CD4-positive, alpha-beta memory T cell (primary cell): ENCODE measurements around the gene B3GAT2. TPM values are rescaled to one million over a fixed set of nuclear protein-coding genes. Genes with fewer than 3 reads are reported as not detected.

ENCODE experiments used
- CTCF ChIA-PET: fragments of 350-600 bp; sonication (Branson Sonifier 250); formaldehyde crosslinking; loops from one replicate; lab custom pipeline; 2021; ENCODE audit warnings: inconsistent platforms; ENCODE audit not compliant: partially characterized antibody; lab: Charles Lee
- POLR2A ChIA-PET: fragments of 350-600 bp; sonication (Branson Sonifier 250); formaldehyde crosslinking; loops from one replicate; lab custom pipeline; 2021; ENCODE audit not compliant: partially characterized antibody; lab: Charles Lee
- DNase-seq, 5 donors: peaks; one replicate each; pipeline versions ENCODE4 v3.0.0 to v3.0.0-alpha.2; 2020 to 2022; ENCODE audit warnings: mixed read lengths in 1 of 5
- H3K27ac ChIP-seq: one replicate; pipeline ENCODE4 v1.7.0; 2013; ENCODE audit warnings: low read depth, low read length
- H3K27me3 ChIP-seq: 2 replicates; pipeline ENCODE4 v1.7.0; 2013; ENCODE audit warnings: mild to moderate bottlenecking, low read length, moderate library complexity; ENCODE audit not compliant: insufficient read depth
- H3K36me3 ChIP-seq: 2 replicates; pipeline ENCODE4 v1.7.0; 2013; ENCODE audit warnings: mild to moderate bottlenecking, low read length, moderate library complexity; ENCODE audit not compliant: insufficient read depth
- H3K4me1 ChIP-seq: 2 replicates; pipeline ENCODE4 v1.7.0; 2013; ENCODE audit warnings: mild to moderate bottlenecking, low read length, moderate library complexity; ENCODE audit not compliant: insufficient read depth
- H3K4me3 ChIP-seq, 2 donors: one replicate each; pipeline ENCODE4 v1.7.0; 2013; ENCODE audit warnings: low read length in 2 of 2, mild to moderate bottlenecking in 1 of 2
- H3K9me3 ChIP-seq, 2 donors: one replicate each; pipeline ENCODE4 v1.7.0; 2013; ENCODE audit warnings: low read length in 2 of 2, control low read depth in 1 of 2; ENCODE audit not compliant: control insufficient read depth in 1 of 2
- H3K27ac Mint-ChIP-seq, 7 donors: one replicate each; pipeline ENCODE4 v1.8.0; 2020 to 2021; ENCODE audit warnings: mixed read lengths in 7 of 7, mild to moderate bottlenecking in 6 of 7, inconsistent platforms in 3 of 7, moderate library complexity in 3 of 7
- H3K27me3 Mint-ChIP-seq, 2 donors: one replicate each; pipeline ENCODE4 v1.8.0; 2020 to 2021; ENCODE audit warnings: mixed read lengths in 2 of 2
- H3K36me3 Mint-ChIP-seq, 2 donors: one replicate each; pipeline ENCODE4 v1.8.0; 2020 to 2021; ENCODE audit warnings: mixed read lengths in 2 of 2, inconsistent platforms in 1 of 2, mild to moderate bottlenecking in 1 of 2
- H3K4me1 Mint-ChIP-seq, 4 donors: one replicate each; pipeline ENCODE4 v1.8.0; 2020 to 2021; ENCODE audit warnings: mixed read lengths in 4 of 4, mild to moderate bottlenecking in 1 of 4
- H3K4me3 Mint-ChIP-seq, 8 donors: one replicate each; pipeline ENCODE4 v1.8.0; 2020 to 2021; ENCODE audit warnings: mixed read lengths in 8 of 8, mild to moderate bottlenecking in 7 of 8, moderate library complexity in 6 of 8, inconsistent platforms in 3 of 8
- H3K9me3 Mint-ChIP-seq, 8 donors: one replicate each; pipeline ENCODE4 v1.8.0; 2020 to 2021; ENCODE audit warnings: mixed read lengths in 8 of 8, mild to moderate bottlenecking in 5 of 8, inconsistent platforms in 3 of 8, moderate library complexity in 1 of 8
- intact Hi-C: fragments of 100-400 bp; cut with micrococcal nuclease; formaldehyde crosslinking; loops from one replicate; pipeline ENCODE4 v1.15.1; 2023
- polyA plus RNA-seq, 2 donors: library from polyadenylated mRNA; unstranded; fragments of 300-500 nt; fragmentation: Illumina TruSeq; gene quantifications; one replicate each; pipeline ENCODE4 v1.2.3, GENCODE V29; 2021
- total RNA-seq, 2 experiments: library from RNA; stranded (reverse); gene quantifications; one replicate each; pipeline ENCODE4 v1.2.3, GENCODE V29; 2021

B3GAT2 gene
- total and polyA plus RNA-seq, 4 experiments from 2014 or later, result 0.27 to 0.37 TPM; not detected in 2

DNA sequence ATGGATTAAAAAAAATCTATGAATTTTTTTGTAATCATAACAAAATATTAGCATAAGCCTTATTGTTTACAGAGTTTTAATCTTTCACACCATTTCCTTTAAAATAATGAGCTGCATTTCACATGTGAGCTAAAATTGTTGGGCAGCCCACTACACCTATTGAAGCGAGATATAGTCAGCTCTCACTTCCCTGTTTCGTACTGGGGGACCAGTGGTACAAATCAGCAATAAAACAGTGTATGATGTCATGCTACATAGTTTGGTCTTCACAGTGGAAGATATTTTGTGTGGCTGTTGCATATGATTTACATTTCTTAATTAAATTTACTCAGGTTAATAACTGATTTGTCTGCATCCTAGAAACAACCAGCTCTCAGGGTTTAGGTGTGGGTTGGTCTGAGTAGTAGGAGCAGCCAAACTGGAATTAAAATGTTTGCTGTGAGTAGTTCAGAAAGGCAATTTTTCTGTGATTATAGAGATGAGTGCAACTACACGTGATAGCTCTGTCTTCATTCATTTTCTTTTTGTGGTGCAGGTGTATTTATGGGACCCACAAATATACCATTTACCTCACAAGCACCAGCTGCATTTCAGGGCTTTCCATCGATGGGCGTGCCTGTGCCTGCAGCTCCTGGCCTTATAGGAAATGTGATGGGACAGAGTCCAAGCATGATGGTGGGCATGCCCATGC, 99.3 kb downstream of the B3GAT2 start:
- Histone ChIP-seq H3K36me3 (peaks cover 5% of the 10 kb centered on the region), H3K27me3 (no peaks in the 10 kb centered on the region), H3K4me3 (no peak overlapping the region), H3K4me1 (no peaks in the 10 kb centered on the region), H3K9me3 (no peaks in the 10 kb centered on the region), H3K27ac (no peak overlapping the region)
- Mint-ChIP-seq H3K9me3 (no peaks in the 10 kb centered on the region), H3K27me3 (no peaks in the 10 kb centered on the region), H3K4me1 (peaks cover 0 to 3% (median 0%) of the 10 kb centered on the region in 4 donors), H3K36me3 (peaks cover 52 to 63% of the 10 kb centered on the region in 2 donors), H3K27ac (no peak overlapping the region), H3K4me3 (no peak overlapping the region)
- intact Hi-C loops, result no loop called here
- ChIA-PET POLR2A (interaction anchor here (0.6 kb wide), 1 partner anchor 160 kb away, joined by 3 read pairs; no protein-coding TSS in a partner anchor), CTCF (no interaction called here)
- DNase-seq, result no peak

GRCh38 chr6:70852667-70853246, 104.1 kb downstream of the B3GAT2 start:
- intact Hi-C loops, result no loop called here
- peaks cover 27 to 30% of the 10 kb centered on the region in 2 donors for H3K36me3 Mint-ChIP-seq
- Histone ChIP-seq H3K4me1 (no peaks in the 10 kb centered on the region), H3K36me3 (peaks cover 2% of the 10 kb centered on the region), H3K27me3 (no peaks in the 10 kb centered on the region), H3K9me3 (no peaks in the 10 kb centered on the region), H3K27ac (no peak overlapping the region), H3K4me3 (no peak overlapping the region)
- H3K4me1 Mint-ChIP-seq, result peaks cover 0 to 7% (median 3%) of the 10 kb centered on the region in 4 donors
- ChIA-PET CTCF (no interaction called here), POLR2A (no interaction called here)
- no peak overlapping the region for H3K4me3 Mint-ChIP-seq
- no peak for DNase-seq
- no peak overlapping the region for H3K27ac Mint-ChIP-seq
- H3K27me3 Mint-ChIP-seq, result no peaks in the 10 kb centered on the region
- no peaks in the 10 kb centered on the region for H3K9me3 Mint-ChIP-seq

GRCh38 chr6:70849348-70850069, 107.4 kb downstream of the B3GAT2 start:
- Histone ChIP-seq H3K4me3 (no peak overlapping the region), H3K27ac (no peak overlapping the region), H3K4me1 (no peaks in the 10 kb centered on the region), H3K27me3 (no peaks in the 10 kb centered on the region), H3K9me3 (no peaks in the 10 kb centered on the region), H3K36me3 (no peaks in the 10 kb centered on the region)
- H3K27me3 Mint-ChIP-seq, result no peaks in the 10 kb centered on the region
- no peak overlapping the region for H3K4me3 Mint-ChIP-seq
- intact Hi-C loops, result no loop called here
- ChIA-PET POLR2A (no interaction called here), CTCF (no interaction called here)
- H3K27ac Mint-ChIP-seq, result peak overlapping the region in 1 of 7 donors; percentile 39
- no peak for DNase-seq
- H3K36me3 Mint-ChIP-seq, result peaks cover 31 to 33% of the 10 kb centered on the region in 2 donors
- H3K9me3 Mint-ChIP-seq, result no peaks in the 10 kb centered on the region
- peaks cover 6 to 23% (median 7%) of the 10 kb centered on the region in 4 donors for H3K4me1 Mint-ChIP-seq

DNA sequence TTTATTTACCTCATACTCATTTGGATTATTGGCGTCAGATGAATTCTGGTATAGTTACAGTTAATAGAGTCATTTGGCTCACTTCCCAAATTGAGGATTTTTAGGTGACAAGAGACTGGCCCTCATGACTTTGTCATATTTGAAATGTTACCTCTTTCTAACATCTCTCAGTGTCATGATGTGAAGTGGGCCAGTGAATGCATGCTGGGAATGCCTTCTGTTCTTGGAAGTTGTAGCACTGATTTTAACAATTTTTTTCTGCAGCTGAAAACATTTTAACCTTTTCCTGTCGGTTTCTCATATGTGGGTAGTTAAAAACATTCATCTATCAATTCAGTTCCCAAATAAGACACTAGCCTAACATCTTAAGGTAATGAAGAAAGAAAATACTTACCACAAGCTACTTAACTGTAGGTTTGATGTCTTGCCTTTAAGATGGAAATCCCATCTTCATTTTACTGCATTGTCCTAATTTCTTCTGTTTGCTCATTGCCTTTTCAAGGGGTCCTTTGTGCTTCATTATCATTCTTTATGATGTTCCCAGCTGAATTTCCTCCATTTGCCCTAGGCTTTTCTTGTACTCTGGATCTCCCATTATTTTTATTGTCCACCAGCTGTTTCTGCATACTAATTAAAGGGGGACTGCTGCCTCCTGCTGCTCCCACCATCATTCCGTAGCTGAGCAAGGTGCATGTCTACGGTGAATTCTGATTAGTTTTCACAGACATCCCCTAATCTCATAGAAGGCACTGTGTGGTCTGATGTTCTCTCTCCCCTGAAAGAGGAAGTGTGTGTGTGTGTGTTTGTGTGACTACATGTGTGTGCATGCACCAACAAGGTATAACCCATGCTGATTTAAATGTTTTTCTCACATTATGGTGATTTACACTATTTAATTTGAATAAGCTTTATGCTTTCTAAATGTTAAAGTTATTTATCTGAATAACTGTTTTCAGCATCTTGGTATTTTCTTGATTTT, 109.5 kb downstream of the B3GAT2 start:
- ChIA-PET CTCF (interaction anchor here (1.5 to 2.2 kb wide), 2 partner anchors 37 to 140 kb away, joined by 3 to 9 read pairs; no protein-coding TSS in a partner anchor), POLR2A (no interaction called here)
- no peaks in the 10 kb centered on the region for H3K9me3 ChIP-seq
- Mint-ChIP-seq H3K27me3 (no peaks in the 10 kb centered on the region), H3K4me3 (no peak overlapping the region), H3K27ac (peak overlapping the region in 1 of 7 donors; percentile 2), H3K4me1 (peaks cover 9 to 23% (median 11%) of the 10 kb centered on the region in 4 donors), H3K36me3 (peaks cover 23 to 24% of the 10 kb centered on the region in 2 donors), H3K9me3 (no peaks in the 10 kb centered on the region)
- intact Hi-C loops, result no loop called here
- H3K27me3 ChIP-seq, result no peaks in the 10 kb centered on the region
- no peak for DNase-seq
- H3K4me1 ChIP-seq, result no peaks in the 10 kb centered on the region
- H3K36me3 ChIP-seq, result no peaks in the 10 kb centered on the region
- H3K27ac ChIP-seq, result no peak overlapping the region
- no peak overlapping the region for H3K4me3 ChIP-seq

DNA sequence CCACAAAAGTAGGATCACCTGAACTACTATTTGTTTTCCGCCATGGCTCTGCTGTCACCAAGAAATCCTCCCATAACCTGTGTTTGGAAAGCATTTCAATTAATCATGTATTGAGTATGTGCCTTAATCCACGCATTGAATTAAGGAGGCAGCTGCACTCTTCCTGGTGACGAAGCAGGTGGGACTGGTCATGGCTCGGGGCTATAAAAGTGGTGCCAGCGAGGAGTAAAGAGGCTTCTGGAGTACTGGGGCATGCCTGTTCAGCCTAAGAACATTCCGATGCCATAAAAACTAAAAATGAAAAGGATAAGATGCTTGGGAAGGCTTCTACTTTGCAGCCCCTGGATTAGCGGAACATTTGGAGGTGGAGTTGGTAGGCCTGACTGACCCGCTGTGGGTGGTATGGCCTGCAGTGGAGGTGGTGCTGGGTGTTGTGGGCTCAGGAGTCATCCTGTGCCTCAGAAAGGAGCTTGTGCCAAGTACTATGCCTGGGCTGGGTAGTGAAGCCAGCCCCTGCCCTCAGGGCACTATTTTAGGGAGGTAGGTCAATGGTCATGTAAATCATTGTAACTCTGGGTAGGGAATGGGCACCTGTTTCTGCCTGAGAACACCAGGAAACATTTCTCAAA, 110.5 kb downstream of the B3GAT2 start:
- no peaks in the 10 kb centered on the region for H3K4me1 ChIP-seq
- Mint-ChIP-seq H3K27me3 (no peaks in the 10 kb centered on the region), H3K36me3 (peaks cover 26% of the 10 kb centered on the region in 2 donors), H3K4me1 (peaks cover 11 to 23% (median 11%) of the 10 kb centered on the region in 4 donors), H3K27ac (no peak overlapping the region), H3K4me3 (no peak overlapping the region), H3K9me3 (no peaks in the 10 kb centered on the region)
- no peak for DNase-seq
- no peaks in the 10 kb centered on the region for H3K9me3 ChIP-seq
- H3K27ac ChIP-seq, result no peak overlapping the region
- intact Hi-C loops, result no loop called here
- POLR2A ChIA-PET, result no interaction called here
- no peak overlapping the region for H3K4me3 ChIP-seq
- H3K27me3 ChIP-seq, result no peaks in the 10 kb centered on the region
- H3K36me3 ChIP-seq, result no peaks in the 10 kb centered on the region
- CTCF ChIA-PET, result interaction anchor here (2.2 kb wide), 1 partner anchor 139 kb away, joined by 9 read pairs; no protein-coding TSS in a partner anchor

- CTCF ChIA-PET, result interaction anchor here (1.1 to 1.5 kb wide), 2 partner anchors 40 to 139 kb away, joined by 3 to 5 read pairs; no protein-coding TSS in a partner anchor
Observed at GRCh38 chr6:70844301-70844700, 112.6 kb downstream of the B3GAT2 start.

More at GRCh38 chr6:70844301-70844700, 112.6 kb downstream of the B3GAT2 start:
- Histone ChIP-seq H3K27ac (no peak overlapping the region), H3K4me1 (no peaks in the 10 kb centered on the region), H3K4me3 (no peak overlapping the region), H3K27me3 (no peaks in the 10 kb centered on the region), H3K36me3 (no peaks in the 10 kb centered on the region), H3K9me3 (no peaks in the 10 kb centered on the region)
- Mint-ChIP-seq H3K36me3 (peaks cover 31 to 32% of the 10 kb centered on the region in 2 donors), H3K4me3 (no peak overlapping the region), H3K27ac (peak overlapping the region in 1 of 7 donors; percentile 53), H3K27me3 (no peaks in the 10 kb centered on the region), H3K9me3 (no peaks in the 10 kb centered on the region), H3K4me1 (peaks cover 11 to 25% (median 13%) of the 10 kb centered on the region in 4 donors)
- POLR2A ChIA-PET, result no interaction called here
- DNase-seq, result no peak
- intact Hi-C loops, result no loop called here
